ENCODE measurements around the gene PMIS2.
A peak's percentile ranks its signal among the peaks of the same experiment; 100 is the strongest.
"Not testable (repeated sequence)": the region's sequence is repeated elsewhere in the genome, so short reads cannot be mapped to it uniquely, and the experiment has no call there.

PMIS2 gene

GRCh38 chr19:35595026-35595425, 9.1 kb downstream of the PMIS2 start:
- DNase-seq: not testable (repeated sequence)

GRCh38 chr19:35595928-35596327, 10.0 kb downstream of the PMIS2 start:
- DNase-seq: no peak

- no peak for DNase-seq
Measured at GRCh38 chr19:35596366-35596999, 10.5 kb downstream of the PMIS2 start.

GRCh38 chr19:35601971-35602370, 16.0 kb downstream of the PMIS2 start:
- no peak for DNase-seq

- DNase-seq: not testable (repeated sequence)
Measured at GRCh38 chr19:35604436-35604835, 18.5 kb downstream of the PMIS2 start.

- DNase-seq: not testable (repeated sequence)
Measured at GRCh38 chr19:35607170-35607569, 21.2 kb downstream of the PMIS2 start.

GRCh38 chr19:35607661-35608060, 21.7 kb downstream of the PMIS2 start:
- DNase-seq: no peak

GRCh38 chr19:35608251-35608650, 22.3 kb downstream of the PMIS2 start:
- no peak for DNase-seq

GRCh38 chr19:35609851-35610353, 23.9 kb downstream of the PMIS2 start:
- DNase-seq: no peak

- DNase-seq: no peak
Measured at GRCh38 chr19:35612224-35612558, 26.2 kb downstream of the PMIS2 start.

GRCh38 chr19:35612559-35613321, 26.8 kb downstream of the PMIS2 start, which contains the start of gene HAUS5:
TSS of gene HAUS5 (plus strand) at chr19:35612735. CDS start at chr19:35612795, 60 bp downstream.
- DNase-seq: peak; percentile 72

- no peak for DNase-seq
Measured at GRCh38 chr19:35613574-35613973, 27.6 kb downstream of the PMIS2 start.

GRCh38 chr19:35615036-35615435, 29.1 kb downstream of the PMIS2 start:
- DNase-seq: no peak

- no peak for DNase-seq
Measured at GRCh38 chr19:35618857-35619256, 32.9 kb downstream of the PMIS2 start.

GRCh38 chr19:35619290-35619923, 33.4 kb downstream of the PMIS2 start:
- no peak for DNase-seq

GRCh38 chr19:35620001-35620400, 34.0 kb downstream of the PMIS2 start:
- DNase-seq: no peak

- no peak for DNase-seq
Measured at GRCh38 chr19:35621708-35622107, 35.7 kb downstream of the PMIS2 start.

GRCh38 chr19:35622750-35623149, 36.8 kb downstream of the PMIS2 start:
- DNase-seq: no peak

- DNase-seq: no peak
Measured at GRCh38 chr19:35623327-35624010, 37.5 kb downstream of the PMIS2 start.

- no peak for DNase-seq
Measured at GRCh38 chr19:35628264-35628564, 42.2 kb downstream of the PMIS2 start.

GRCh38 chr19:35628565-35629331, 42.8 kb downstream of the PMIS2 start, which contains the start of gene RBM42:
TSS of gene RBM42 (plus strand) at chr19:35629036. CDS start at chr19:35629154, 118 bp downstream.
- peak; percentile 88 for DNase-seq

GRCh38 chr19:35629332-35629633, 43.3 kb downstream of the PMIS2 start:
- no peak for DNase-seq

Data from KG1 (cell line).